CD14-positive monocyte (primary cell): ENCODE data around the gene PPP2R3A. TPM values are rescaled to one million over a fixed set of nuclear protein-coding genes. Genes with fewer than 3 reads are reported as not detected.

Experiments used
- DNase-seq, 3 donors: peaks; one replicate each; pipeline ENCODE4 v3.0.0-alpha.2; 2011 to 2022
- H2AFZ ChIP-seq: 2 replicates; pipeline ENCODE4 v1.6.0; 2012; ENCODE audit warnings: mild to moderate bottlenecking, low read depth, low read length, inconsistent platforms; ENCODE audit not compliant: insufficient read depth, poor library complexity, severe bottlenecking
- H3K27ac ChIP-seq, 2 donors: 1 replicate in 1 of 2; 2 replicates in 1 of 2; pipeline ENCODE4 v1.5.1; 2012 to 2013; ENCODE audit warnings: low read length in 2 of 2, control low read depth in 1 of 2, inconsistent platforms in 1 of 2, low read depth in 1 of 2, mild to moderate bottlenecking in 1 of 2
- H3K27me3 ChIP-seq, 2 donors: one replicate each; pipeline versions ENCODE4 v1.6.0 to v1.6.1; 2011 to 2013; ENCODE audit warnings: low read length in 2 of 2; ENCODE audit not compliant: control insufficient read depth in 2 of 2, insufficient read depth in 2 of 2
- H3K36me3 ChIP-seq, 2 donors: replicated peaks in 1 of 2; 1 replicate in 1 of 2; 2 replicates in 1 of 2; pipeline versions ENCODE4 v1.5.1 to v1.6.1; 2012 to 2013; ENCODE audit warnings: low read length in 2 of 2, control low read depth in 1 of 2, inconsistent platforms in 1 of 2, mild to moderate bottlenecking in 1 of 2; ENCODE audit not compliant: insufficient read depth in 2 of 2, control insufficient read depth in 1 of 2
- H3K4me1 ChIP-seq, 2 donors: 1 replicate in 1 of 2; 2 replicates in 1 of 2; pipeline versions ENCODE4 v1.5.1 to v1.6.1; 2012 to 2013; ENCODE audit warnings: low read length in 2 of 2, control low read depth in 1 of 2, inconsistent platforms in 1 of 2, mild to moderate bottlenecking in 1 of 2, moderate library complexity in 1 of 2; ENCODE audit not compliant: insufficient read depth in 2 of 2, control insufficient read depth in 1 of 2
- H3K4me2 ChIP-seq: replicated peaks from 2 replicates; pipeline ENCODE3; 2012; ENCODE audit warnings: low read length, moderate library complexity, mild to moderate bottlenecking; ENCODE audit not compliant: poor library complexity, severe bottlenecking; ENCODE audit errors: extremely low read depth
- H3K4me3 ChIP-seq, 3 experiments: fragments of 200-600 bp in 1 of 3; sonication (generic) in 1 of 3; replicated peaks in 1 of 3; 1 replicate in 2 of 3; 2 replicates in 1 of 3; pipeline ENCODE4 v1.5.1; 2011 to 2013; ENCODE audit warnings: low read length in 3 of 3, mild to moderate bottlenecking in 3 of 3, control low read depth in 2 of 3, low read depth in 2 of 3, inconsistent platforms in 1 of 3, moderate library complexity in 1 of 3
- H3K79me2 ChIP-seq: 2 replicates; pipeline ENCODE4 v1.6.0; 2012; ENCODE audit warnings: mild to moderate bottlenecking, control low read depth, inconsistent platforms, low read length, moderate library complexity; ENCODE audit not compliant: insufficient read depth
- H3K9ac ChIP-seq: 2 replicates; pipeline ENCODE4 v1.6.0; 2017; ENCODE audit warnings: low read length, mild to moderate bottlenecking; ENCODE audit not compliant: insufficient read depth, poor library complexity, severe bottlenecking
- H3K9me3 ChIP-seq, 2 donors: replicated peaks in 1 of 2; 1 replicate in 1 of 2; 2 replicates in 1 of 2; pipeline versions ENCODE4 v1.5.1 to v1.6.1; 2012 to 2013; ENCODE audit warnings: low read length in 2 of 2, control low read depth in 1 of 2; ENCODE audit not compliant: control insufficient read depth in 1 of 2, insufficient read depth in 1 of 2
- H4K20me1 ChIP-seq: 2 replicates; pipeline ENCODE4 v1.6.0; 2012; ENCODE audit warnings: mild to moderate bottlenecking, low read length, control low read depth, moderate library complexity; ENCODE audit not compliant: insufficient read depth
- H3K27ac Mint-ChIP-seq, 7 donors: one replicate each; pipeline ENCODE4 v1.8.0; 2020; ENCODE audit warnings: mild to moderate bottlenecking in 7 of 7, mixed read lengths in 7 of 7, moderate library complexity in 6 of 7, inconsistent platforms in 2 of 7
- H3K27me3 Mint-ChIP-seq, 3 donors: one replicate each; pipeline ENCODE4 v1.8.0; 2021 to 2022; ENCODE audit warnings: low read depth in 3 of 3, mild to moderate bottlenecking in 3 of 3, mixed read lengths in 3 of 3, moderate library complexity in 3 of 3, inconsistent platforms in 1 of 3
- H3K36me3 Mint-ChIP-seq, 2 donors: one replicate each; pipeline ENCODE4 v1.8.0; 2020; ENCODE audit warnings: mixed read lengths in 2 of 2, inconsistent platforms in 1 of 2, mild to moderate bottlenecking in 1 of 2
- H3K4me1 Mint-ChIP-seq: one replicate; pipeline ENCODE4 v1.8.0; 2020; ENCODE audit warnings: mild to moderate bottlenecking, mixed read lengths
- H3K4me3 Mint-ChIP-seq, 2 donors: one replicate each; pipeline ENCODE4 v1.8.0; 2020; ENCODE audit warnings: mild to moderate bottlenecking in 2 of 2, mixed read lengths in 2 of 2, moderate library complexity in 1 of 2
- H3K9me3 Mint-ChIP-seq, 7 donors: one replicate each; pipeline ENCODE4 v1.8.0; 2020 to 2022; ENCODE audit warnings: mixed read lengths in 7 of 7, mild to moderate bottlenecking in 6 of 7, moderate library complexity in 6 of 7, inconsistent platforms in 2 of 7
- CTCF ChIP-seq: fragments of 200-600 bp; IDR thresholded peaks from one replicate; pipeline ENCODE4 v1.8.0; 2022; ENCODE audit warnings: antibody characterized with exemption, mild to moderate bottlenecking
- WGBS: methylation state at CpG from one replicate; pipeline ENCODE4 v1.1.5; 2013; ENCODE audit warnings: missing lambda C conversion rate; ENCODE audit not compliant: insufficient coverage; 5-methylcytosine and 5-hydroxymethylcytosine counted together
- intact Hi-C, 2 donors: fragments of 100-400 bp; cut with micrococcal nuclease; formaldehyde crosslinking; loops; one replicate each; pipeline versions ENCODE4 v1.15.0 to v1.15.1; 2023
- polyA plus RNA-seq, 3 donors: library from polyadenylated mRNA; depleted of rRNA in 1 of 3; unstranded in 2 of 3; stranded (reverse) in 1 of 3; fragments of 300-500 nt in 2 of 3; fragments of >200 nt in 1 of 3; fragmentation: Illumina TruSeq in 2 of 3; gene quantifications; 1 replicate in 2 of 3; 2 replicates in 1 of 3; pipeline ENCODE4 v1.2.3, GENCODE V29; 2012 to 2021

The PPP2R3A gene
- polyA plus RNA-seq, 3 donors: 0.09 to 0.15 (median 0.10) TPM

GRCh38 chr3:136152963-136153362, 187.4 kb downstream of the PPP2R3A start:
- Histone ChIP-seq H2AFZ (no peak overlapping the region), H3K9ac (no peak overlapping the region), H3K79me2 (peaks cover 100% of the 10 kb centered on the region), H3K27ac (no peak overlapping the region), H3K27me3 (no peaks in the 10 kb centered on the region), H3K4me1 (no peaks in the 10 kb centered on the region), H3K36me3 (peaks cover 35 to 46% of the 10 kb centered on the region in 2 donors), H3K9me3 (no peaks in the 10 kb centered on the region), H3K4me3 (no peak overlapping the region), H4K20me1 (peaks cover 100% of the 10 kb centered on the region), H3K4me2 (no peak overlapping the region)
- Mint-ChIP-seq H3K27ac (peak overlapping the region in 2 of 7 donors; percentile 46 to 71), H3K27me3 (no peaks in the 10 kb centered on the region), H3K4me3 (no peak overlapping the region), H3K36me3 (peaks cover 36% of the 10 kb centered on the region in 2 donors), H3K9me3 (no peaks in the 10 kb centered on the region), H3K4me1 (peaks cover 9% of the 10 kb centered on the region)
- no CpG with 5 or more reads among the region's 4 CpGs for WGBS
- DNase-seq: no peak
- no peak for TF ChIP-seq CTCF
- intact Hi-C loops: loop anchor here in 1 of 2 donors (10.0 kb wide), 1 partner anchor 102 kb away; the partner anchor contains the start of gene PCCB

GRCh38 chr3:136161516-136161915, 196.0 kb downstream of the PPP2R3A start:
- Histone ChIP-seq H4K20me1 (peaks cover 99% of the 10 kb centered on the region), H3K27ac (peak overlapping the region in 1 of 2 donors; percentile 45), H3K4me2 (no peak overlapping the region), H3K36me3 (no peaks in the 10 kb centered on the region), H2AFZ (no peak overlapping the region), H3K9ac (no peak overlapping the region), H3K9me3 (no peaks in the 10 kb centered on the region), H3K4me3 (no peak overlapping the region), H3K4me1 (peaks cover 0 to 15% of the 10 kb centered on the region in 2 donors), H3K27me3 (no peaks in the 10 kb centered on the region), H3K79me2 (peaks cover 100% of the 10 kb centered on the region)
- no peak overlapping the region for H3K4me3 Mint-ChIP-seq
- peaks cover 36% of the 10 kb centered on the region for H3K4me1 Mint-ChIP-seq
- no peak for TF ChIP-seq CTCF
- H3K27ac Mint-ChIP-seq: no peak overlapping the region
- peaks cover 2 to 3% of the 10 kb centered on the region in 2 donors for H3K36me3 Mint-ChIP-seq
- intact Hi-C loops: no loop called here
- peaks cover 0 to 1% (median 0%) of the 10 kb centered on the region in 3 donors for H3K27me3 Mint-ChIP-seq
- H3K9me3 Mint-ChIP-seq: peaks cover 0 to 2% (median 0%) of the 10 kb centered on the region in 7 donors
- no peak for DNase-seq
